GM23338 (cell line): ENCODE data around the gene GRID1. TPM values are rescaled to one million over a fixed set of nuclear protein-coding genes. Genes with fewer than 3 reads are reported as not detected.

Experiments used
- ATAC-seq: fragments of 200-7000 bp; cut with Tn5 transposase; 3 replicates; pipeline ENCODE4 v1.9.1; 2020
- DNase-seq: peaks from one replicate; pipeline ENCODE4 v3.0.0-alpha.2; 2015; ENCODE audit warnings: low spot score
- H2AFZ ChIP-seq: fragments of 200-600 bp; sonication (generic); 2 replicates; pipeline ENCODE4 v1.8.0; 2016; ENCODE audit warnings: antibody characterized with exemption, mild to moderate bottlenecking, moderate library complexity
- H3F3A ChIP-seq: fragments of 200-600 bp; sonication (generic); replicated peaks from 2 replicates; pipeline ENCODE4 v1.8.0; 2017; ENCODE audit warnings: antibody characterized with exemption, mixed run types, low read depth
- H3K27ac ChIP-seq: fragments of 200-600 bp; sonication (generic); 2 replicates; pipeline ENCODE4 v1.6.1; 2016; ENCODE audit warnings: low read depth
- H3K27me3 ChIP-seq: fragments of 200-600 bp; sonication (generic); 2 replicates; pipeline ENCODE4 v1.8.0; 2016; ENCODE audit warnings: mild to moderate bottlenecking, mixed run types, moderate library complexity; ENCODE audit not compliant: insufficient read depth
- H3K36me3 ChIP-seq: fragments of 200-600 bp; sonication (generic); 2 replicates; pipeline ENCODE4 v1.8.0; 2016; ENCODE audit warnings: mild to moderate bottlenecking; ENCODE audit not compliant: insufficient read depth
- H3K4me1 ChIP-seq: fragments of 200-600 bp; sonication (generic); 2 replicates; pipeline ENCODE4 v1.8.0; 2016; ENCODE audit warnings: mild to moderate bottlenecking, moderate library complexity; ENCODE audit not compliant: insufficient read depth
- H3K4me2 ChIP-seq: fragments of 200-600 bp; sonication (generic); 2 replicates; pipeline ENCODE4 v1.7.1; 2017; ENCODE audit warnings: mixed run types
- H3K4me3 ChIP-seq: fragments of 200-600 bp; sonication (generic); 2 replicates; pipeline ENCODE4 v1.6.1; 2016; ENCODE audit warnings: mixed run types
- H3K79me2 ChIP-seq: fragments of 200-600 bp; sonication (generic); replicated peaks from 2 replicates; pipeline ENCODE4 v1.8.0; 2017; ENCODE audit warnings: mild to moderate bottlenecking; ENCODE audit not compliant: insufficient read depth
- H3K9me2 ChIP-seq: fragments of 200-600 bp; sonication (generic); 2 replicates; pipeline ENCODE4 v1.8.0; 2017; ENCODE audit not compliant: insufficient read depth
- H4K20me1 ChIP-seq: fragments of 200-600 bp; sonication (generic); replicated peaks from 2 replicates; pipeline ENCODE4 v1.8.0; 2017; ENCODE audit warnings: mild to moderate bottlenecking; ENCODE audit not compliant: insufficient read depth
- H3K27ac Mint-ChIP-seq: 2 replicates; pipeline ENCODE4 v1.8.0; 2020; ENCODE audit warnings: inconsistent platforms, mild to moderate bottlenecking, moderate library complexity, mixed read lengths
- H3K27me3 Mint-ChIP-seq: 3 replicates; pipeline ENCODE4 v1.8.0; 2022; ENCODE audit warnings: low read depth, mild to moderate bottlenecking, moderate library complexity, mixed read lengths, inconsistent platforms; ENCODE audit not compliant: insufficient read depth, poor library complexity
- H3K36me3 Mint-ChIP-seq: 3 replicates; pipeline ENCODE4 v1.8.0; 2021; ENCODE audit warnings: low read depth, mild to moderate bottlenecking, inconsistent platforms, moderate library complexity, mixed read lengths
- H3K4me1 Mint-ChIP-seq: 3 replicates; pipeline ENCODE4 v1.8.0; 2020; ENCODE audit warnings: mild to moderate bottlenecking, inconsistent platforms, mixed read lengths
- H3K4me3 Mint-ChIP-seq: 3 replicates; pipeline ENCODE4 v1.8.0; 2021; ENCODE audit warnings: moderate library complexity, mild to moderate bottlenecking, inconsistent platforms, mixed read lengths
- H3K9me3 Mint-ChIP-seq: 3 replicates; pipeline ENCODE4 v1.8.0; 2020; ENCODE audit warnings: moderate library complexity, mild to moderate bottlenecking, inconsistent platforms, mixed read lengths
- EZH2 ChIP-seq: fragments of 200-600 bp; sonication (generic); IDR thresholded peaks from one replicate; pipeline ENCODE4 v1.8.0; 2017; ENCODE audit warnings: antibody characterized with exemption, mild to moderate bottlenecking, low read depth; ENCODE audit not compliant: unreplicated experiment
- EZH2phosphoT487 ChIP-seq: fragments of 200-600 bp; sonication (generic); IDR thresholded peaks from one replicate; pipeline ENCODE4 v1.8.1; 2018; ENCODE audit warnings: antibody characterized with exemption; ENCODE audit not compliant: unreplicated experiment
- POLR2AphosphoS5 ChIP-seq: IDR thresholded peaks from 2 replicates; pipeline ENCODE4 v1.6.1; 2016; ENCODE audit warnings: antibody characterized with exemption, low read depth
- STAT1 ChIP-seq: IDR thresholded peaks from one replicate; pipeline ENCODE4 v1.6.1; 2016; ENCODE audit warnings: antibody characterized with exemption; ENCODE audit not compliant: unreplicated experiment
- ZNF114 ChIP-seq: fragments of 250-450 bp; sonication (Bioruptor Pico); IDR thresholded peaks from 2 replicates; pipeline ENCODE4 v1.5.0; 2020; ENCODE audit warnings: mild to moderate bottlenecking, moderate library complexity
- polyA plus RNA-seq: library from polyadenylated mRNA; unstranded; fragments of >200 nt; fragmentation: Nextera tagmentation; extraction: Ambion mirVana; gene quantifications from 2 replicates; pipeline ENCODE4 v1.2.1, GENCODE V29; 2016
- total RNA-seq: library from RNA; depleted of rRNA; stranded (reverse); fragments of >200 nt; shearing (Covaris generic); gene quantifications from 2 replicates; pipeline ENCODE4 v1.2.3, GENCODE V29; 2014
- TF ChIP-seq, protein P1 (sequence below): IDR thresholded peaks from 2 replicates; pipeline ENCODE4 v1.6.1; 2016; ENCODE audit warnings: antibody characterized with exemption
- TF ChIP-seq, protein P2 (sequence below): fragments of 250-450 bp; sonication (Bioruptor Pico); IDR thresholded peaks from 2 replicates; pipeline ENCODE4 v1.5.0; 2020; ENCODE audit warnings: mild to moderate bottlenecking, moderate library complexity

Gene GRID1
- total and polyA plus RNA-seq, 2 experiments from 2014 or later = 0.14 to 0.15 TPM

DNA sequence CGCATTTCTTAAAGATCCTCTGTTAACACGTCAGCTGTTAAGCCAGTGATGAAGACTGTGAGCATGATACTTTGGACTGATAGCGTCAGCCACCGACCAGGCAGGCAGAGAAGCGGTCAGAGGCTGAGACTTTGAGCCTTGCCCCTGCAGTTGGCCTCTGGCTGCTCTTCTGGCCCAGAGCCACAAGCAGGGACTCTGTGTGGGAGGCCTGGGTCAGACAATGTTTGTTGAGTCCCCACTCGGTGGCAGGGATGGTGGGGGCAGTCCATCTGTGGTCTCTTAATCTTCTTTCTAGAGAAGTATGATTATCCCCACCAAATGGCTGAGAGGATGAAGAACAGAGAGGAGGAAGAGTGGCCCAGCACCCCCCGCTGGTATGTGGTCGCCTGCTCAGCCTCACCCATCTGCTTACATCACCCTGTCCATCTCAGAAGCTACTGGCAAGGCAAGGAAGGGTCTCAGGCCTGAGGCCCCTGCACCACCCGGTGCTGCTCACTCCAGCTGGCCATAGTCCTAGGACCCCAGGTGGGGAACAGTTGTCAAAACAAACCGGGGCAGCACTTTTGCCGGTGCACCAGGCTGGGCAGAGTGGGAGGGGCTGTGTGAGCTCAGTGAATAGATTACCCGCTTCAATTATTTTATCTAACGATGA, 202.9 kb downstream of the GRID1 start:
- no peak overlapping the region for H3K4me3 Mint-ChIP-seq
- no peaks in the 10 kb centered on the region for H3K79me2 ChIP-seq
- no peaks in the 10 kb centered on the region for H3K27me3 ChIP-seq
- no peaks in the 10 kb centered on the region for H3K36me3 Mint-ChIP-seq
- no peaks in the 10 kb centered on the region for H3K4me1 Mint-ChIP-seq
- H3K27ac ChIP-seq = no peak overlapping the region
- no peaks in the 10 kb centered on the region for H4K20me1 ChIP-seq
- H3K4me3 ChIP-seq = no peak overlapping the region
- no peaks in the 10 kb centered on the region; the same call in 2 of the 3 replicates for H3K9me3 Mint-ChIP-seq
- H3K27me3 Mint-ChIP-seq = peaks cover 3% of the 10 kb centered on the region
- no peak overlapping the region for H3K27ac Mint-ChIP-seq
- H3K9me2 ChIP-seq = 0 out of 2 replicates have a peak, but pooled peaks cover 3% of the 10 kb centered on the region
- no peaks in the 10 kb centered on the region for H3F3A ChIP-seq
- H3K4me1 ChIP-seq = no peaks in the 10 kb centered on the region
- ATAC-seq (no peak), DNase-seq (no peak)
- no peak for TF ChIP-seq POLR2AphosphoS5
- no peak for TF ChIP-seq EZH2phosphoT487
- TF ChIP-seq STAT1 = no peak
- no peak for TF ChIP-seq ZNF114 (CRISPR knock-in tag)
- TF ChIP-seq, protein P1, sequence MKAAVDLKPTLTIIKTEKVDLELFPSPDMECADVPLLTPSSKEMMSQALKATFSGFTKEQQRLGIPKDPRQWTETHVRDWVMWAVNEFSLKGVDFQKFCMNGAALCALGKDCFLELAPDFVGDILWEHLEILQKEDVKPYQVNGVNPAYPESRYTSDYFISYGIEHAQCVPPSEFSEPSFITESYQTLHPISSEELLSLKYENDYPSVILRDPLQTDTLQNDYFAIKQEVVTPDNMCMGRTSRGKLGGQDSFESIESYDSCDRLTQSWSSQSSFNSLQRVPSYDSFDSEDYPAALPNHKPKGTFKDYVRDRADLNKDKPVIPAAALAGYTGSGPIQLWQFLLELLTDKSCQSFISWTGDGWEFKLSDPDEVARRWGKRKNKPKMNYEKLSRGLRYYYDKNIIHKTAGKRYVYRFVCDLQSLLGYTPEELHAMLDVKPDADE = no peak
- TF ChIP-seq, protein P2, sequence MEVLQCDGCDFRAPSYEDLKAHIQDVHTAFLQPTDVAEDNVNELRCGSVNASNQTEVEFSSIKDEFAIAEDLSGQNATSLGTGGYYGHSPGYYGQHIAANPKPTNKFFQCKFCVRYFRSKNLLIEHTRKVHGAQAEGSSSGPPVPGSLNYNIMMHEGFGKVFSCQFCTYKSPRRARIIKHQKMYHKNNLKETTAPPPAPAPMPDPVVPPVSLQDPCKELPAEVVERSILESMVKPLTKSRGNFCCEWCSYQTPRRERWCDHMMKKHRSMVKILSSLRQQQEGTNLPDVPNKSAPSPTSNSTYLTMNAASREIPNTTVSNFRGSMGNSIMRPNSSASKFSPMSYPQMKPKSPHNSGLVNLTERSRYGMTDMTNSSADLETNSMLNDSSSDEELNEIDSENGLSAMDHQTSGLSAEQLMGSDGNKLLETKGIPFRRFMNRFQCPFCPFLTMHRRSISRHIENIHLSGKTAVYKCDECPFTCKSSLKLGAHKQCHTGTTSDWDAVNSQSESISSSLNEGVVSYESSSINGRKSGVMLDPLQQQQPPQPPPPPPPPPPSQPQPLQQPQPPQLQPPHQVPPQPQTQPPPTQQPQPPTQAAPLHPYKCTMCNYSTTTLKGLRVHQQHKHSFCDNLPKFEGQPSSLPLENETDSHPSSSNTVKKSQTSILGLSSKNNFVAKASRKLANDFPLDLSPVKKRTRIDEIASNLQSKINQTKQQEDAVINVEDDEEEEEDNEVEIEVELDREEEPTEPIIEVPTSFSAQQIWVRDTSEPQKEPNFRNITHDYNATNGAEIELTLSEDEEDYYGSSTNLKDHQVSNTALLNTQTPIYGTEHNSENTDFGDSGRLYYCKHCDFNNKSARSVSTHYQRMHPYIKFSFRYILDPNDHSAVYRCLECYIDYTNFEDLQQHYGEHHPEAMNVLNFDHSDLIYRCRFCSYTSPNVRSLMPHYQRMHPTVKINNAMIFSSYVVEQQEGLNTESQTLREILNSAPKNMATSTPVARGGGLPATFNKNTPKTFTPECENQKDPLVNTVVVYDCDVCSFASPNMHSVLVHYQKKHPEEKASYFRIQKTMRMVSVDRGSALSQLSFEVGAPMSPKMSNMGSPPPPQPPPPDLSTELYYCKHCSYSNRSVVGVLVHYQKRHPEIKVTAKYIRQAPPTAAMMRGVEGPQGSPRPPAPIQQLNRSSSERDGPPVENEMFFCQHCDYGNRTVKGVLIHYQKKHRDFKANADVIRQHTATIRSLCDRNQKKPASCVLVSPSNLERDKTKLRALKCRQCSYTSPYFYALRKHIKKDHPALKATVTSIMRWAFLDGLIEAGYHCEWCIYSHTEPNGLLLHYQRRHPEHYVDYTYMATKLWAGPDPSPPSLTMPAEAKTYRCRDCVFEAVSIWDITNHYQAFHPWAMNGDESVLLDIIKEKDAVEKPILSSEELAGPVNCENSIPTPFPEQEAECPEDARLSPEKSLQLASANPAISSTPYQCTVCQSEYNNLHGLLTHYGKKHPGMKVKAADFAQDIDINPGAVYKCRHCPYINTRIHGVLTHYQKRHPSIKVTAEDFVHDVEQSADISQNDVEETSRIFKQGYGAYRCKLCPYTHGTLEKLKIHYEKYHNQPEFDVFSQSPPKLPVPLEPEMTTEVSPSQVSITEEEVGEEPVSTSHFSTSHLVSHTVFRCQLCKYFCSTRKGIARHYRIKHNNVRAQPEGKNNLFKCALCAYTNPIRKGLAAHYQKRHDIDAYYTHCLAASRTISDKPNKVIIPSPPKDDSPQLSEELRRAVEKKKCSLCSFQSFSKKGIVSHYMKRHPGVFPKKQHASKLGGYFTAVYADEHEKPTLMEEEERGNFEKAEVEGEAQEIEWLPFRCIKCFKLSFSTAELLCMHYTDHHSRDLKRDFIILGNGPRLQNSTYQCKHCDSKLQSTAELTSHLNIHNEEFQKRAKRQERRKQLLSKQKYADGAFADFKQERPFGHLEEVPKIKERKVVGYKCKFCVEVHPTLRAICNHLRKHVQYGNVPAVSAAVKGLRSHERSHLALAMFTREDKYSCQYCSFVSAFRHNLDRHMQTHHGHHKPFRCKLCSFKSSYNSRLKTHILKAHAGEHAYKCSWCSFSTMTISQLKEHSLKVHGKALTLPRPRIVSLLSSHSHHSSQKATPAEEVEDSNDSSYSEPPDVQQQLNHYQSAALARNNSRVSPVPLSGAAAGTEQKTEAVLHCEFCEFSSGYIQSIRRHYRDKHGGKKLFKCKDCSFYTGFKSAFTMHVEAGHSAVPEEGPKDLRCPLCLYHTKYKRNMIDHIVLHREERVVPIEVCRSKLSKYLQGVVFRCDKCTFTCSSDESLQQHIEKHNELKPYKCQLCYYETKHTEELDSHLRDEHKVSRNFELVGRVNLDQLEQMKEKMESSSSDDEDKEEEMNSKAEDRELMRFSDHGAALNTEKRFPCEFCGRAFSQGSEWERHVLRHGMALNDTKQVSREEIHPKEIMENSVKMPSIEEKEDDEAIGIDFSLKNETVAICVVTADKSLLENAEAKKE (CRISPR knock-in tag) = no peak
- no peak for TF ChIP-seq EZH2
- no peak overlapping the region for H3K4me2 ChIP-seq
- no peak overlapping the region for H2AFZ ChIP-seq
- no peaks in the 10 kb centered on the region for H3K36me3 ChIP-seq
